ENCODE data around the gene KMT2E. TPM values are rescaled to one million over a fixed set of nuclear protein-coding genes. Genes with fewer than 3 reads are reported as not detected.

KMT2E gene
- total RNA-seq, 1 experiment from 2014 or later = 107 TPM

GRCh38 chr7:105014693-105015389 lies 836 bp downstream of the KMT2E start:
- Histone ChIP-seq H4K20me1 (ENCODE audit: insufficient read depth, low read depth, low read length) (peaks cover 23% of the 10 kb centered on the region; the same call in 1 of the 2 replicates), H3K27me3 (ENCODE audit: low read length) (no peaks in the 10 kb centered on the region), H3K9me2 (replicated peaks; ENCODE audit: insufficient read depth, low read length) (no peaks in the 10 kb centered on the region), H3K4me2 (ENCODE audit: low read depth, low read length, poor library complexity, severe bottlenecking) (peak overlapping the region; percentile 90), H3K79me2 (ENCODE audit: low read length) (peaks cover 62% of the 10 kb centered on the region), H3K27ac (ENCODE audit: low read length) (peak overlapping the region; percentile 95), H2AFZ (ENCODE audit: low read length) (peak overlapping the region; percentile 79; the same call in 1 of the 2 replicates), H3K9ac (ENCODE audit: low read length) (peak overlapping the region; percentile 99), H3K36me3 (ENCODE audit: insufficient read depth, low read length) (peaks cover 16% of the 10 kb centered on the region; the same call in 1 of the 2 replicates), H3K4me3 (ENCODE audit: low read length) (peak overlapping the region; percentile 95), H3K9me3 (ENCODE audit: low read length) (no peaks in the 10 kb centered on the region), H3K4me1 (ENCODE audit: low read length) (peaks cover 61% of the 10 kb centered on the region)
- peak; percentile 80 for DNase-seq

DNA sequence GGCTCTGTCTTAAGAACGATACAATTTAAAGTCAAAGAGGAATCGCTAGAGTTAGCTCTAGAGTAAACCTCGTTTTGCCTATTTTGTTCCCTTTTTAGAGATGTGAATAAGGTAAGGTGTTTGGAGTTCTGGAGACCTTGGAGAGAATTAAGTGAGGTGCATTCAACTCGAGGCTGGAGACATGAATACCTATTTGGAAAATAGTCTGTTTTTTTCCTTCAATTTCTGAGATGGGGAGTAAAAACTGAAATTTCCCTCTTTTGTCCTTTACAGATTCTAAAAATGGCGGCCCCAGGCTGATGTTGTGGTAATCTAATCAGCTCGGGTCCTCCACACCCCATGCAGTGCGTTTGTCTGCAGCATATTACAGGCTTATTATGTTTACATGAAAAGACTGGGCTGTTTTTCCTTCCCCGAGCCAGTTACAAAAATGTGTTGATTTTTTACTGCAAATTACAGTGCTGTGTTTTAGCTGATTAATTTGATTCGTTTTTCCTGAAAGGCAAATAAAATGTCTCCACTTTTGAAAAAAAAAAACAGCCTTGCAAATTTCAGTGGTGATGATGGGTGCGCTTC lies 1.5 kb downstream of the KMT2E start:
- H3K4me3 ChIP-seq (ENCODE audit: low read length) = peak overlapping the region; percentile 95
- H3K9me3 ChIP-seq (ENCODE audit: low read length) = no peaks in the 10 kb centered on the region
- peaks cover 17% of the 10 kb centered on the region; the same call in 1 of the 2 replicates for H4K20me1 ChIP-seq (ENCODE audit: insufficient read depth, low read depth, low read length)
- H3K27ac ChIP-seq (ENCODE audit: low read length) = peak overlapping the region; percentile 95
- peaks cover 61% of the 10 kb centered on the region for H3K4me1 ChIP-seq (ENCODE audit: low read length)
- DNase-seq = peak; percentile 67
- peaks cover 68% of the 10 kb centered on the region for H3K79me2 ChIP-seq (ENCODE audit: low read length)
- H3K4me2 ChIP-seq (ENCODE audit: low read depth, low read length, poor library complexity, severe bottlenecking) = peak overlapping the region; percentile 90
- H2AFZ ChIP-seq (ENCODE audit: low read length) = no peak overlapping the region
- H3K9me2 ChIP-seq (replicated peaks; ENCODE audit: insufficient read depth, low read length) = no peaks in the 10 kb centered on the region
- peak overlapping the region; percentile 99 for H3K9ac ChIP-seq (ENCODE audit: low read length)
- peaks cover 9% of the 10 kb centered on the region; the same call in 1 of the 2 replicates for H3K36me3 ChIP-seq (ENCODE audit: insufficient read depth, low read length)
- no peaks in the 10 kb centered on the region for H3K27me3 ChIP-seq (ENCODE audit: low read length)

DNA sequence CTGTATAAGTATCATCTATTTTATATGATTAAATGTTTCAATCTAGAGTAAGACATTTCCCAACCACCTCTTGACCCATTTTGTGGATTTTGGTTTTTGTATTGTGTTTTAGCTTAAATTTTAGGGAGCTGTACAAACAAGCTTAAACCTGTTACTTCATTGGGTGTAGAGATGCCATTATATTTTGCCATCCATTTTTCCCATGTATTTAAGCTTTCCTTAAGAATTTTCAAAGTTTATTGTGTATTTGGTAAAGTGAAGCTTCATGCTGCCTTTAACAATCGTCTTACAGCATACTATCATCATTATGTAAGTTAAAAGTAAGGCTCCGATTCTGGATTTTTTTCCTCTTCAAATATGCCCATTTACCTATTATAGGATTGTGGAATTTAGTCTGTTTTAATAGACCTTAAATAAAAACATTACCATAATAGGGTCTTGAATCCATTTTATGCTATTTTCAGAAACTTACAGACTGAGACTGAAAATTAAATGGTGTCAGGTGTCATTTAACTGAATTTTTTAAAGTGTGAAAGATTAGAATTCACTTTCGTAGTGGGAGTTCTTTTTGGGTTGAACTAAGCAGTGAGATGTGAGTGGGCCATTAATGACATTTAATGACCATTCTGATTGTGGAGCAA lies 2.2 kb downstream of the KMT2E start:
- Histone ChIP-seq H2AFZ (ENCODE audit: low read length) (no peak overlapping the region), H3K27me3 (ENCODE audit: low read length) (no peaks in the 10 kb centered on the region), H3K79me2 (ENCODE audit: low read length) (peaks cover 75% of the 10 kb centered on the region), H3K4me2 (ENCODE audit: low read depth, low read length, poor library complexity, severe bottlenecking) (peak overlapping the region; percentile 90), H4K20me1 (ENCODE audit: insufficient read depth, low read depth, low read length) (peaks cover 10% of the 10 kb centered on the region; the same call in 1 of the 2 replicates), H3K9me3 (ENCODE audit: low read length) (no peaks in the 10 kb centered on the region), H3K27ac (ENCODE audit: low read length) (peak overlapping the region; percentile 95), H3K4me3 (ENCODE audit: low read length) (peak overlapping the region; percentile 95), H3K4me1 (ENCODE audit: low read length) (peaks cover 61% of the 10 kb centered on the region), H3K36me3 (ENCODE audit: insufficient read depth, low read length) (peaks cover 5% of the 10 kb centered on the region; the same call in 1 of the 2 replicates), H3K9me2 (replicated peaks; ENCODE audit: insufficient read depth, low read length) (no peaks in the 10 kb centered on the region), H3K9ac (ENCODE audit: low read length) (peak overlapping the region; percentile 99)
- peak; percentile 60 for DNase-seq

DNA sequence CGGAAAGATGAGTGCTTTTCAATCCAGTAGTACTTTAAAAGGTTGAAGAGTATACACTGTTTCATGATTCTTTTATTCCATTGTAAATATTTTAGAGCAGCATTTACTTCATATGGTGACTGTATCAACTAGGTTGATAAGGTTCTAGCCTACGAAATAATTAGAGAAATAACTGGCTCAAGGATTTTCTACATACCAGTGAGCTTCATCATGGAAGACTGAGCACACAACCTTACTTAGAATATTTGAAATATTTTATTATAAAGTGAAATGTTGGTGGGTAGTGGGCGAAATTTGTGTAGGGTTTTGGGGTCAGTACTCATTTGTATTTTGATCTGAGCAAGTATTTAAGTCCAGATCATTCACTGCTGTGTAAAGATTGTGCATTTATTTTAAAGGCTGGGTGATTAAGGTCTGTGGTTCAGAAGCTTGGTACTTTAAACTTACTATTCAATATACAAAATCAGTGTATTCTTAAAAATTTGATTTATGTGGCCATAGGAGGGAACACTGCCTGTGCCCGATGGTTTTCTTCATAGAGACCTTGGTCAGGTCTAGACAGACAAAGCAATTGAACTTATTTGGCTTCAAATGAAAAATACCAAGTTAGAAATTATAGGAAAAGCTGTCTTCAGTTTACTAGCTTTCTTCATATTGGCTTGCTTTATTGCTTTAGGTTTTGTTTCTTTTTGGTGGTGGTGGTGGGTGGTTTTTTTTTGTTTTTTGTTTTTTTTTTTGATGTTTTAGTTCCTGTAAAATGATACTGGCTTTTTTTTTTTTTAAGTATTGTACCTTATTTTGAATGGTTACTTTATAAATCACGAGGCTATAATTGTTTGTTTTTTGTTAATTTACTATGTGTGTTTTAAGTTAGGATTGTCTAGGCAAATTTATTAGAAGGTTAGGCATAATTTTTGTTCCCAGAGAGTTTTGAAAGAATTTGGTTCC lies 3.0 kb downstream of the KMT2E start:
- Histone ChIP-seq H3K36me3 (ENCODE audit: insufficient read depth, low read length) (peaks cover 7% of the 10 kb centered on the region; the same call in 1 of the 2 replicates), H3K27me3 (ENCODE audit: low read length) (no peaks in the 10 kb centered on the region), H3K9me2 (replicated peaks; ENCODE audit: insufficient read depth, low read length) (no peaks in the 10 kb centered on the region), H4K20me1 (ENCODE audit: insufficient read depth, low read depth, low read length) (peaks cover 5% of the 10 kb centered on the region), H3K9ac (ENCODE audit: low read length) (peak overlapping the region; percentile 99), H3K9me3 (ENCODE audit: low read length) (no peaks in the 10 kb centered on the region), H3K4me2 (ENCODE audit: low read depth, low read length, poor library complexity, severe bottlenecking) (peak overlapping the region; percentile 90), H3K27ac (ENCODE audit: low read length) (peak overlapping the region; percentile 95), H3K79me2 (ENCODE audit: low read length) (peaks cover 83% of the 10 kb centered on the region), H3K4me3 (ENCODE audit: low read length) (peak overlapping the region; percentile 95), H2AFZ (ENCODE audit: low read length) (no peak overlapping the region), H3K4me1 (ENCODE audit: low read length) (peaks cover 63% of the 10 kb centered on the region)
- no peak for DNase-seq

DNA sequence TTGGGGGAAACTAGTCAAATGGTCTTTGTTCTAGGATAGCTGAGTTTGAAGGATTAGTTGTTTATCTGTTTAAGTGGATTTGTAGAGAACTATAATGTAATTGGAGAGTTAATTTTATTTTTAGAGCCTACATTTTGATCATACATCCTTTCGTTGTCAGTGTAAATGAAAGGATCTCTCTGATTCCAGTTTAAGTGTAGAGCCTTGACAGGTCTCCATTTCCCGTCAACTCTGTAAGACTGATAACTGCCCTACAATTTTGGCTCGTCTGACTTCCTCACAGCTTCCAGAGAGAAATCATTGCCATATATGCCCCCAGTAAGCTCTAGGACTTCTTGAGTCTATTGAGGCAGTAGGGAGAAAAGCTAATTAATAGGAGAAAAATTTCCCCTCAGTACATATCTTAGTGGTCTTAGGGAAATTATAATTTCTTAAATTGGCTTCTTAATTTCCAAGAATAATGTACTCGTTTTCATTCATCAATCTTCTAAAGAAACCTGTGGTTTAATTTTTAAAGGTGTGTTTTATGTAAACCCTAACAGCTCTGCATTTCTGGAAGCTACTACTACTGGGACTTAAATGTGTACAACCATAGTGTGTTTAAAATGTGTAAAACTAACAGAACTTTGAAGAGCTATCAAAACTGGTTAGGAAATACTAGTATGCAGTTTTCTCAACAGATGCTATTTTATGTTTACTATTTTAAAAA lies 3.8 kb downstream of the KMT2E start:
- Histone ChIP-seq H3K9me3 (ENCODE audit: low read length) (no peaks in the 10 kb centered on the region), H3K79me2 (ENCODE audit: low read length) (peaks cover 91% of the 10 kb centered on the region), H3K36me3 (ENCODE audit: insufficient read depth, low read length) (peaks cover 10% of the 10 kb centered on the region; the same call in 1 of the 2 replicates), H3K27me3 (ENCODE audit: low read length) (no peaks in the 10 kb centered on the region), H3K27ac (ENCODE audit: low read length) (peak overlapping the region; percentile 95), H3K9ac (ENCODE audit: low read length) (peak overlapping the region; percentile 99), H3K9me2 (replicated peaks; ENCODE audit: insufficient read depth, low read length) (no peaks in the 10 kb centered on the region), H4K20me1 (ENCODE audit: insufficient read depth, low read depth, low read length) (peaks cover 7% of the 10 kb centered on the region), H3K4me2 (ENCODE audit: low read depth, low read length, poor library complexity, severe bottlenecking) (peak overlapping the region; percentile 90), H3K4me3 (ENCODE audit: low read length) (peak overlapping the region; percentile 95), H3K4me1 (ENCODE audit: low read length) (peaks cover 72% of the 10 kb centered on the region), H2AFZ (ENCODE audit: low read length) (no peak overlapping the region)
- DNase-seq = peak; percentile 69

- Histone ChIP-seq H3K27me3 (ENCODE audit: low read length) (no peaks in the 10 kb centered on the region), H3K4me1 (ENCODE audit: low read length) (peaks cover 84% of the 10 kb centered on the region), H2AFZ (ENCODE audit: low read length) (no peak overlapping the region), H3K36me3 (ENCODE audit: insufficient read depth, low read length) (peaks cover 10% of the 10 kb centered on the region; the same call in 1 of the 2 replicates), H3K27ac (ENCODE audit: low read length) (peak overlapping the region; percentile 19; the same call in 1 of the 2 replicates), H3K9me2 (replicated peaks; ENCODE audit: insufficient read depth, low read length) (no peaks in the 10 kb centered on the region), H4K20me1 (ENCODE audit: insufficient read depth, low read depth, low read length) (peaks cover 7% of the 10 kb centered on the region), H3K9ac (ENCODE audit: low read length) (no peak overlapping the region; the same call in 1 of the 2 replicates), H3K4me3 (ENCODE audit: low read length) (peak overlapping the region; percentile 30; the same call in 1 of the 2 replicates), H3K9me3 (ENCODE audit: low read length) (no peaks in the 10 kb centered on the region), H3K4me2 (ENCODE audit: low read depth, low read length, poor library complexity, severe bottlenecking) (peak overlapping the region; percentile 90), H3K79me2 (ENCODE audit: low read length) (peaks cover 100% of the 10 kb centered on the region)
- no peak for DNase-seq
Observed at GRCh38 chr7:105019269-105019668, 5.3 kb downstream of the KMT2E start.

DNA sequence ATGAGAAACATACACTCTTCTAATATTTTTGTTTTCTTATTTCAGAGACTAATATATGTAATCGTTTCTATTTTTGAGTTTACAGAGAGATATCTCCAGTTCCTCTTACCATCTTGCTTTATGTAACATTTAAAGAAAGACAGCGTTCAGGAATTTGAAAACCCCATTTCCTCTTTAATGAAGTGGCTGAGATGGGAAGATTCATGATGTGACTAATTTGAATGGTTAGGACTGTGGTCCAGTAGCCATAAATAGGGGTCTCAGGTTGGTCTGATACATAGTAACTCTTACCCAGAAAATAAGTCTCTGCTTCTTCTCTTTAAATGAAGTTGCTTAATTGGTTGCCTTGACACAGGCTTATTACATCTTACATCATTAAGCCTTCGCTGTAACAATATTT lies 6.9 kb downstream of the KMT2E start:
- H2AFZ ChIP-seq (ENCODE audit: low read length) = no peak overlapping the region
- peaks cover 7% of the 10 kb centered on the region for H4K20me1 ChIP-seq (ENCODE audit: insufficient read depth, low read depth, low read length)
- DNase-seq = peak; percentile 61
- no peaks in the 10 kb centered on the region for H3K27me3 ChIP-seq (ENCODE audit: low read length)
- H3K36me3 ChIP-seq (ENCODE audit: insufficient read depth, low read length) = peaks cover 8% of the 10 kb centered on the region; the same call in 1 of the 2 replicates
- peak overlapping the region; percentile 90 for H3K4me2 ChIP-seq (ENCODE audit: low read depth, low read length, poor library complexity, severe bottlenecking)
- no peaks in the 10 kb centered on the region for H3K9me2 ChIP-seq (replicated peaks; ENCODE audit: insufficient read depth, low read length)
- H3K4me1 ChIP-seq (ENCODE audit: low read length) = peaks cover 98% of the 10 kb centered on the region
- peak overlapping the region; percentile 9 for H3K4me3 ChIP-seq (ENCODE audit: low read length)
- peak overlapping the region; percentile 67 for H3K27ac ChIP-seq (ENCODE audit: low read length)
- peaks cover 100% of the 10 kb centered on the region for H3K79me2 ChIP-seq (ENCODE audit: low read length)
- no peaks in the 10 kb centered on the region for H3K9me3 ChIP-seq (ENCODE audit: low read length)
- H3K9ac ChIP-seq (ENCODE audit: low read length) = peak overlapping the region; percentile 14
